PFSK-1 (cell line): ENCODE data around the gene SIGLEC10.

Source experiments
- FOXP2 ChIP-seq: optimal IDR thresholded peaks from 2 replicates; pipeline ENCODE3; 2011; ENCODE audit warnings: borderline replicate concordance, control low read depth, inconsistent platforms; ENCODE audit not compliant: insufficient read depth; ENCODE audit errors: extremely low read length, extremely low read depth
- POLR2AphosphoS5 ChIP-seq: IDR thresholded peaks from 2 replicates; pipeline ENCODE4 v1.6.1; 2012; ENCODE audit warnings: low read depth, mild to moderate bottlenecking, control low read depth, low read length, moderate library complexity
- SIN3A ChIP-seq: IDR thresholded peaks from 2 replicates; pipeline ENCODE4 v1.6.1; 2012; ENCODE audit warnings: mild to moderate bottlenecking, low read length, moderate library complexity, borderline replicate concordance; ENCODE audit not compliant: insufficient read depth
- TF ChIP-seq, protein P1 (sequence below), 2 experiments: IDR thresholded peaks; 2 replicates each; pipeline versions ENCODE4 v1.6.1 to v1.8.0; 2011 to 2012; ENCODE audit warnings: low read depth in 2 of 2, low read length in 2 of 2, control low read depth in 1 of 2, inconsistent platforms in 1 of 2, mild to moderate bottlenecking in 1 of 2, moderate library complexity in 1 of 2; ENCODE audit not compliant: insufficient read depth in 1 of 2

DNA sequence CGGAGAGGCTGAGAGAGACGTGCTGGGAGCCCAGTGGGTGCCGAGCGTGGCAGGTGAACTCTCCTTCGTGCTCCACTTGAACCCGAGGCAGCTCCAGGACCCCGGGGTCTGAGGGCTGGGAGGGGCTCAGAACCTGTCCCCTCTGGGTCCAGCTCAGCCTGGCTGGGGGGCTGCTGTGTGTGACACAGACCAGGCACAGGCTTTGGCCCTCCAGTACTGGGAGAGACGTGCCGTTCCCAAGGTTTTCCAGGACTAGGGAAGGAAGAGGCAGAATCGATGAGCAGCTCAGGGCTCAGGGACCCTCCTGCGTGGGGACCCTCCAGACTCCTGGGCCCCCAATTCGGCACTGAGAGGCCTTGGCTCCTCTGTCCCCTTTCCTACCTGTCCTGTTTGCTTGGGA, 2.3 kb downstream of the SIGLEC10 start:
- TF ChIP-seq POLR2AphosphoS5 = no peak
- TF ChIP-seq, protein P1, sequence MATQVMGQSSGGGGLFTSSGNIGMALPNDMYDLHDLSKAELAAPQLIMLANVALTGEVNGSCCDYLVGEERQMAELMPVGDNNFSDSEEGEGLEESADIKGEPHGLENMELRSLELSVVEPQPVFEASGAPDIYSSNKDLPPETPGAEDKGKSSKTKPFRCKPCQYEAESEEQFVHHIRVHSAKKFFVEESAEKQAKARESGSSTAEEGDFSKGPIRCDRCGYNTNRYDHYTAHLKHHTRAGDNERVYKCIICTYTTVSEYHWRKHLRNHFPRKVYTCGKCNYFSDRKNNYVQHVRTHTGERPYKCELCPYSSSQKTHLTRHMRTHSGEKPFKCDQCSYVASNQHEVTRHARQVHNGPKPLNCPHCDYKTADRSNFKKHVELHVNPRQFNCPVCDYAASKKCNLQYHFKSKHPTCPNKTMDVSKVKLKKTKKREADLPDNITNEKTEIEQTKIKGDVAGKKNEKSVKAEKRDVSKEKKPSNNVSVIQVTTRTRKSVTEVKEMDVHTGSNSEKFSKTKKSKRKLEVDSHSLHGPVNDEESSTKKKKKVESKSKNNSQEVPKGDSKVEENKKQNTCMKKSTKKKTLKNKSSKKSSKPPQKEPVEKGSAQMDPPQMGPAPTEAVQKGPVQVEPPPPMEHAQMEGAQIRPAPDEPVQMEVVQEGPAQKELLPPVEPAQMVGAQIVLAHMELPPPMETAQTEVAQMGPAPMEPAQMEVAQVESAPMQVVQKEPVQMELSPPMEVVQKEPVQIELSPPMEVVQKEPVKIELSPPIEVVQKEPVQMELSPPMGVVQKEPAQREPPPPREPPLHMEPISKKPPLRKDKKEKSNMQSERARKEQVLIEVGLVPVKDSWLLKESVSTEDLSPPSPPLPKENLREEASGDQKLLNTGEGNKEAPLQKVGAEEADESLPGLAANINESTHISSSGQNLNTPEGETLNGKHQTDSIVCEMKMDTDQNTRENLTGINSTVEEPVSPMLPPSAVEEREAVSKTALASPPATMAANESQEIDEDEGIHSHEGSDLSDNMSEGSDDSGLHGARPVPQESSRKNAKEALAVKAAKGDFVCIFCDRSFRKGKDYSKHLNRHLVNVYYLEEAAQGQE (IDR thresholded peaks at IDR 0.05; ENCODE audit: insufficient read depth in 1 of 2, low read depth in 2 of 2, low read length in 2 of 2) = no peak
- TF ChIP-seq SIN3A = no peak
- TF ChIP-seq FOXP2 = no peak
